HL-60/S4 treated with retinoic acid at 250 ng/mL for 4 days and 3 days (cell line): ENCODE results near the gene EHD1.
"Not testable (repeated sequence)": the region's sequence is repeated elsewhere in the genome, so short reads cannot be mapped to it uniquely, and the experiment has no call there.

Experiments
- in situ Hi-C: fragments of 300-500 bp; cut with MboI; formaldehyde crosslinking; loops from 2 replicates; pipeline ENCODE4 v1.7.0; 2022; ENCODE audit warnings: low sequenced_read_pairs

EHD1 gene

GRCh38 chr11:64833509-64833908 lies 44.9 kb downstream of the EHD1 start:
- in situ Hi-C loops: no loop called here

- in situ Hi-C loops: no loop called here
These were observed 45.3 kb downstream of the EHD1 start for GRCh38 chr11:64833198-64833502.

DNA sequence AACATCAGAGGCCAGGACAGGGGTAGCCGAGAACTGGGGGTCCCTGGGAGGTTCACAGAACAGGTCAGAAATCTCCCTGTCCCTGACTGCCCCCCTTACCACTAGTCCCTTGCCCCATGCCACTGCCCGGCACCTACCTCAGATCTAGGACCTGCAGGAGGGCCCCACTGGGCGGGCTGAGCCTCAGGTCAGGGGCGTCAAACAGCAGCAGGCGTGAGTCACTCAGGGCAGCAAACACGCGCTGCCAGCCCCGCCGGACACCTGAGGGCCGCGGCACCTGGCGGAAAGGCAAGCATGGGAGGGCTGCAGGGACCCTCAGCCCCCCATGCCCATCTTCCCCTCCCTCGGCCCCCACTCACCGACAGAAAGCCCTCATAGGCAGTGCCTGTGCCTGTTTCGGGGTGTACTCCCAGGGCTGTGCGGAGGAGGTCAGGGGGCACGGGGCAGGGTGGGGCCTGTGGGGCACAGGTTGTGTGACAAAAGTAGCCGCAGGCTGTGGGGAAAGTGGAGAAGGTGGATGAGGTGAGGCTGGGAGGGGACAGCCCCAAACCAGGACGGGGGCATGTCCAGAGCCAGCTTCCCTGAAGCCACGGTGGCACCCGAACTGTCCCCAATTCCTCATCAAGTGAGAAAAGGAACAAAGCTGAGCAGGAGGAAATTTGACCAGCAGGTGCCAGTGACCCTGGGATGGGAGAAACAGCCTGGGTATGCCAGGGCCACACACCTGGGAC lies 45.8 kb downstream of the EHD1 start:
- in situ Hi-C loops: no loop called here

DNA sequence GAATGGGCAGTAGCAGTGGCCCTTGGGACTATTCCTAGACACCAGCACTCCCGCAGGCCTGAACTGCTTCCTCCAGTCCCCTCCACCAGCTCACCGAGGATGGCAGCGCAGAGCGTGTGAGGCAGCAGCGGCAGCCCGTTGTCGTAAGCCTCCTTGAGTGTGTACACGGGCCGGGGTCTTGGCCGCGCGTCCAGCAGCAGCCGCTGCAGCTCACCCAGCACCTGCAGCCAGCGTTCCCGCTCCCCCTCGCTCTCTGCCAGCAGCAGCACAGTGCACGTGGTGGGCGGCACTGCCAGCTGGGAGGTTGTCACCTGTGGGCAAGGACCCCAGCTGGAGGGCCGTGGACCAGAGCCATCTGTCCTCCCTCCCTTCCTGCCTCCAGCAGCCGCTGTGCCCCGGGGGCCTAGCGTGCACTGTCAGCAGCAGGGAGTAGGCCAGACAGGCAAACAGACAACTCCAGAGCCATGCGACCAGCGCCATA lies 47.0 kb downstream of the EHD1 start:
- in situ Hi-C loops: no loop called here

DNA sequence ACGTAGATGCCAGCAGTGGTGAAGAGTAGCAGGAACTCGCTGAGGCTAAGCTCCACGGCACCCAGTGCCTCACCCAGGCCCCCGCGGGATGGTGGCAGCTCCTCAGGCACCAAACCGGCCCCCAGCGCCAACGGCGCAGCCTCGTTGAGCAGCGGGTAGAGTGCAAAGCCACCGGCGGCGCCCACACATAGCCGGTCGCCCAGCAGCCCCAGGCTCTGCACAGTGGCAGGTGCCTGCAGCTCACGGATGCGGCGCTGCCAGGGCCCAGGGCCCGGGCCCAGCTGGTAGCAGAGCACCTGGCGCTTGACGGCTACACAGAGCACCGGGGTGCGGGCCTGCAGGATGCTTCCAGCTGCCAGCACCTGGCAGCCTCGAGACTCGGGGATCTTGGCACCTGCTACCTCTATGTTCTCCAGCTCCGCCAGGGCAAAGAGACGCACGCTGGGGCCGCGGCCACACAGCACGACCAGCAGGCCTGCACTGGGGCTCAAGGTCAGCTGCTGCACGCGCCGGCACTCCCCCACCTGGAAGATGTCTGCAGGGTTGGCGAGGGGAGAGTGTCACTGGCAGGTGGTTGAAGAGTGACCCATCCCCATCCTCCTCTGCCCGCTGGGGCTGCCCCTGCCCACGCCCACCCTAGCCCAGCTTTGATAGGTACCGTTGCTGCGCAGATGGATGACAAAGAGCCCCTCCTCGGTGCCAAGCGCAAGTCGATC lies 48.7 kb downstream of the EHD1 start:
- in situ Hi-C loops: no loop called here

DNA sequence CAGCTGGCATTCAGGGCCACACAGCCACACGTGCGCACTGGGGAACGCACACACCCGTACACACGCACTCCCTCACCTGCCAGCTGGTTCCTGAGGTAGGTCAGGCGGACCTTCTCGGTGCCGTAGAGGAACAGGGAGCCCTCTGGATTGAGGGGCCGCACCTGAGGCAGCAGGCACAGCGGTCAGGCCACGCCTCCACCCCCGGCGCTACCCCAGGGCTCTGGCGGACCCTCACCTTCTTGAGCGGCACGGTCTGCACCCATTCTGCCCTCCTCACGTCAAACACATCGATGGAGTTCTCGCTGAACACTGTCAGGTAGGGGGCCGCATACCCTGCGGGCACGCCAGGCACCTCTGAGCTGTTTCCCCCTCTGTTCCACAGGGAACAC lies 51.0 kb downstream of the EHD1 start:
- in situ Hi-C loops: no loop called here

DNA sequence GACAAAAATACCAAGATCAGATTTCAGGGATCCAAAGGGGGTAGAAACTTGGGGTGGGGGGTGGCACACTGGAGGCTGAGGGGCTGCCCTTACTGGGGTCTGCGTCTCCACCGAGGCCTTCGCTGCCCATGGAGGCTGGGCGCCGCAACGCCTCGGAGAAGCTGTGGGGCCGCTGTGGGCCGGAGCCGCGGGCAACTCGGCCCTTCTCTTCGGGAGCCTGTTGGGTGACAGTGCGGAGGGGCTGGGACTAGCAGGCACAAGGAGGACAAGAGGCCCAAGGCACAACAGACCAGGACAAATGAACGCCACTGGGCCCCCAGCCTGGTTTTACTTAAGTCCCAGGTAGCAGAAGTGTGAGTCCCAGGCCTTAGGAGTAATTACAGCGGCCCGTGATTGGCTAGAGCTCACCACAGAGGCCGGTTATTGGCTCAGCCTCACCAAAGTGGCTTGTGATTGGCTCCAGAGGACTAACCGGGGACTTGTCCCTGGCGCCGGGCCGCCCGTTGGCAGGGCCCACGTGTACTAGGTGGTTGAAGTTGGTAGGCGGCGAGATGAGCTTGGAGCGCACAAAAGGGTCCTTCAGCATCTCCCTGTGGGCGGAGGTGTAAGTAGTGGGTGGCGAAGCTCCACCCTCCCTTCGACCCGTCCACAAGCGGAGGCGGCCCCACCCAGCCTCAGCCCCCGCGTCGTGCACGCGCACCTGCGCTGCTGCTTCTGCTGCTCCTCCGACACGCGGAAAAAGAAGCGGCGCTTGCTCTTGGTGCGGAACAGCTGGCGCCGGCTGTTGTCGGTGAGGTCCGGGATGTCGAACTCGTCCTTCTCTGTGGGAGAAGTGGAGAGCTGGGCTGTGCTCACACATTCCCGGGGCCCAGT lies 51.6 kb downstream of the EHD1 start:
- in situ Hi-C loops: no loop called here

DNA sequence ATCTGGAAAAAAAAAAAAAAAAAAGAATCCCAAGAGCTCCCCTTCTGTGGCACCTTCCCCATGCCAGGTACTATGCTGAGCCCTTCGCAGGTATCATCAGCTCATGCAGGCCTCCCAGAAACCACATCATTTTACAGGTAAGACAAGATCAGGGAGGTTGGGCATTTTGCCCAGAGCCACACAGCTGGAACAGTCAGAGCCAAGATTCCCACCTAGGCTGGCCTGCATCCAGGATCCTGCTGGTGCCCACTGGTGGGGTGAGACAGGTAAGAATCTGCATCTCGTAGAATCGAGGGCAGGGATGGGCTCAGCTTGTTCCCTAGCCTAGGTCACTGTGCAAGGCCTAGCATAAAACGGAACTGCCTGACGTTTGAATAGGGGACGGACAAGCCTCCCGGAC lies 52.4 kb downstream of the EHD1 start:
- in situ Hi-C loops: no loop called here

DNA sequence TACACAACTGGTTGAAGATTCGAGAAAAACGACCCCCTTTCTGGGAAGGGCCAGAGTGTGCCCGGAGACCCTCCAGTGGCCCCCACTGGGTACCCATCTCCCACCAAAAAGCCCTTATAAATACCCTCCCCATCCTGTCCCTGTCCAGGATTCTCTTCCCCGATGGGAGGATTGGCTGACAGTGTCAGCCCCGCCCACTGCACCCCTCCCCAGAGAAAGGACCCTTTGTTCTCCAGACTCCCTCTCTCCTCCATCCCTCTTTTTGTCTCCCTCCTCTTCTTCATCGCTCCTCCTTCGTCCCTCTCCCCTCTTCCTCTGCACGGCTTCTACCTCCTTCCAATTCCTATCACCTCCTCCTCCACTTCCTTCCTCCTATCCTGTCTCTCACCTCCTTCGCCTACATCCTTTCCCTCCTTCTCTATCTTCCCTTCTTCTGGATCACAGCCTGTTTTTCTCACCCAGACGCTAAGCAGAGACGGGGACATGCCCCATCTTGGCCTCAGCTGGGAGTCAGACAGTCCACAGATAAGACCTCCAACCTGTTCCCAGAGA lies 54.8 kb downstream of the EHD1 start:
- in situ Hi-C loops: no loop called here

DNA sequence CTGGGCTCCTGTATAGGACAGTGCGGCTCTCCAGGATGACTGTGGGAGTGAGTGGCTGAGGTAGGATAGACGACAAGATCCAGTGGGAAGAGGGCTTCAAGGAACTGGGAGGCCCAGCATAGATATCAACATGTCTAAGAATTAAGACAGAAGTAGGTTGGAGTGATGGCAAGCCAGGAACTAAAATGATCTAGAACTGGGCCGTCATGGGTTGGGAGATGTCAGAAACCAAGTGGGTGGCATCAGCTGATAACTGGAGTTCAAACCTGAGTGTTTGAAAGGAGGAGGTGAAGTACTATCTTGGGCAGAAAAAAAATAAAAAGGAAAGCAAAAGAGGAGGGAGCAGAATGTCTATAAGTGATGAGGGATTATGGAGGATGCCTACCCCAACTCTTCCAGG lies 60.9 kb downstream of the EHD1 start:
- in situ Hi-C loops: no loop called here

DNA sequence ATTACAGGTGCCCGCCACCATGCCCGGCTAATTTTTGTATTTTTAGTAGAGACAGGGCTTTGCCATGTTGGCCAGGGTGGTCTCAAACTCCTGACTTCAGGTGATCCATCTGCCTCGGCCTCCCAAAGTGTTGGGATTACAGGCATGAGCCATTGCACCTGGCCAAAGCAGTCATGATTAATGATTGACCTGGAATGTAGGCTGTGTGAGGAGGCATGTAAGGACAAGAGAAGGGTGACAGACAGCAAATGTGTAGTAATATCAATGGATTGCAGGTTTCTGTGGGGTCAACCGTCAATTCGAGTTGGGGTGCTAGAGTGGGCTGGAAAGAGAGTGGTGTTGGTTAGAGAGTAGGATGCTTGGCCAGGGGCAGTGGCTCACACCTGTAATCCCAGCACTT lies 63.0 kb downstream of the EHD1 start:
- in situ Hi-C loops: not testable (repeated sequence)

DNA sequence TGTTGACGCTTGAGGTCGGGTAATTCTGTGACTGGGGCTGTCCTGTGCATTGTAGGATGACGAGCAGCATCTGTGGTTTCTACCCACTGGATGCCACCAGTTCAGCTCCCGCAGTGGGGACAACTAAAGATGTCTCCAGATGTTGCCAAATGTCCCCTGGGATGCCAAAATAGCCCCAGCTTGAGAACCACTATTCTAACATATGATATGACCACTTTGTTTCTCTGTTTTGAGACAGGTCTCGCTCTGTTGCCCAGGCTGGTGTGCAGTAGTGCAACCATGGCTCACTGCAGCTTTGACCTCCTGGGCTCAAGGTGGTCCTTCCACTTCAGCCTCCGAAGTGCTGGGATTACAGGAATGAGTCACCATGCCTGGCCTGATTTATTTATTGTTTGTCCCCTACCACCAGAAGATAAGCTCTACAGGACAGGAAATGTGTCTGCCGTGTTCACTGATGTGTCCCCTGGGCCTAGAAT lies 63.7 kb downstream of the EHD1 start:
- in situ Hi-C loops: no loop called here

GRCh38 chr11:64813826-64814225 lies 64.6 kb downstream of the EHD1 start:
- in situ Hi-C loops: no loop called here

DNA sequence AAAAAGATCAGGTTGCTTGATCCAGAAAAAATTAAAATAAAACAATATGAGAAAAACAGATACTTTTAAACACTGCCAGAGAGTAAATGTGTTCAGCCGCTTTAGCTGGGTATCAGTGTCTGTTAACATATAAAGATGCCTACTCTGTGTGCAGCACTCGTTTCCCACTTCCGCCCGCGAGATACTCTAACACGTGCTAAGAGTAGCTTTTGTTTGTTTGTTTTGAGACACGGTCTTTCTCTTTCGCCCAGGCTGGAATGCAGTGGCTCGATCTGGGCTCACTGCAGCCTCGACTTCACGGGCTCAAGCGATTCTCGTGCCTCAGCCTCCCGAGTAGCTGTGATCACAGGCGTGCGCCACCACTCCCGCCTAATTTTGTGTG lies 67.5 kb downstream of the EHD1 start:
- in situ Hi-C loops: no loop called here

GRCh38 chr11:64810271-64810890 lies 68.0 kb downstream of the EHD1 start, which contains the start of gene MEN1:
Gene MEN1, minus strand, starts transcription at chr11:64810551. Its CDS starts 442 bp downstream, at chr11:64810109.
- in situ Hi-C loops: no loop called here

DNA sequence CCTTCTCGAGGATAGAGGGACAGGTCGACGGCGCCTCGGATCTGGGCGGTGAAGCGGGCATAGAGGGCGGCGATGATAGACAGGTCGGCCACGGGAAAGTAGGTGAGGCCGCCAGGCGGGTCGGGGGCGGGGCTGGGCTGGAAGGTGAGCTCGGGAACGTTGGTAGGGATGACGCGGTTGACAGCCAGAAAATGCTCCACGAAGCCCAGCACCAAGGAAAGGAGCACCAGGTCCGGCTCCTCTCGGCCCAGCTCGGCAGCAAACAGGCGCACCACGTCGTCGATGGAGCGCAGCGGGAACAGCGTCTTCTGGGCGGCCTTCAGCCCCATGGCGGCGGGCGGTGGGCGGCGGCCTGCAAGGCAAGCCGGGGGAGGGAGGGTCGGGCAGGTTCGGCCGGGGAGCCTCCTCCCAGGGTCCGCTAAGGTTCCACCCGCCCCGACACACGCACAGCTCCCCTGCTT lies 68.6 kb downstream of the EHD1 start:
- in situ Hi-C loops: no loop called here

DNA sequence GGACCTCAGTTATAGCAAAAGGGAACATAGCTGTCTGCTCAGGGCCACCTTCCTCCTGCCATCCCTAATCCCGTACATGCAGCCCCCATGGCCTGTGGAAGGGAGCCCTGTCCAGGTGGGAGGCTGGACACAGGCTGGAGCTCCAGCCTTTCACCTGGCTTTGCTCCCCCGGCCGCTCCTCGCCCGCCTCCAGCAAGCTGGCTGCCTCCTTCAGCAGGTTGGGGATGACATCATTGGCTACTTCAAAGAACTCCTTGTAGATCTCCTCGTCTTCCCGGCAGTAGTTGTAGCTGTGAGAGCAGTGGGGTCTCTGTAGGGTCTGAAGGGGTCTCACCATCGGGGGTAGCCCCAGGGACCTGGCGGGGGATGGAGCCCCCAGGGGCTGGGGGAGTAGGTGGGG lies 72.9 kb downstream of the EHD1 start:
- in situ Hi-C loops: no loop called here

DNA sequence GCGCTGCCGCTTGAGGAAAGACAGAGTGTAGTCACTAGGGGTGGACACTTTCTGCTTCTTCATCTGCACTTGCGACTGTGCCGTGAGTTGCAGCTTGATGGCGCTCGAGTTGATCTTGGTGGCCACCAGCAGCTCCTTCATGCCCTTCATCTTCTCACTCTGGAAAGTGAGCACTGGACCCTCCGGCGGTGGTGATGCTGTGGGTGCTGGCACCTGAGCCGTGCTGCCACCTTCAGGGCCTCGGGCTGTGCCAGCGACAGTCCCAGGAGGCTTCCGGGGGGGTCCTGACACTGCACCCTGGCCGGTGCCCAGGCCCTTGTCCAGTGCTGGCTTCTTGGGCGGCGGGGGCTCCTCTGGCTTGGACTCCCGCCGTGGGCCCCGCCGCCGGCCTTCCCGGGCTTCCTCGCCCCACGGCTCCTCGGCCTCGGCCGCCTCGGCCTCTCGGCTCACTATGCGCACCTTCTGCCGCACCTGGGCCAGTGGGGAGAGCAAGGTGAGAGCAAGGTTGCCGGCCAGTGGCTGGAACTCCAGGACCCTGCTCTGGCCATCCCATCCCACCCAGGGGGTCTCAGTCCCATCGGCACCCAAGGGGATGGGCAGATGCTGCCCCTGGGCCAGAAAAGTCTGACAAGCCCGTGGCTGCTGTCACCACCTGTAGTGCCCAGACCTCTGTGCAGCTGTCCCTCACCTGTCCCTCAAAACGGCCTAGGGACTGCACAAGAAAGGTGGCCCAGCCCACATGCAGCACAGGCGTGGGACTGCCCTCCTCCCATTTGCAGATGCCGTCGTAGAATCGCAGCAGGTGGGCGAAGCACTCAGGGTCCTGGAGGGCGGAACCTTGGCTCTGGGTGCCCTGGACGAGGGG lies 73.8 kb downstream of the EHD1 start:
- in situ Hi-C loops: no loop called here

DNA sequence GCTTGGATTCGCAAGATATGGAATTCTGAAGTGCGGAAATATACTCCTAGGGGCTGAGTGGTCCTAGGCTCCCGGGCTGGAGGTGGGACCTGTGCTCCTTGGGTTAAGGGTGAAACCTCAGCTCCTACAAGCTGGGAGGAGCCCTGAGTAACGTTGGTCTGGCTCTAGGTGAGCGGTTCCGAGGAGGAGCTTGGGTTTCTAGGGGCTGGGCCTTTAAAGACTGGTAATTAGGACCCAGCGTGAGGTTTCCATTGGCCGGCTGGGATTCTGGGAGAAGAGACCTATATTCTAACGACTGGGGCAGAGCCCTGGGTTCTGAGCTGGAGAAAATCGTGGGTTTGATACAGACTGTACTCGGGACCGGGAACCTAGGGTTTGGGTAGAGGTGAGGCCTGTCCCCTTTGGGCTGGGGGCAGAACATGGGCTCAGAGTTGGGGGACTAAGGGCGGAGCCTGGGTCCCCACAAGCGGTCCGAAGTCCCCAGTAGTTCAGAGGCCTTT lies 74.5 kb downstream of the EHD1 start:
- in situ Hi-C loops: no loop called here
